Fibroblast of skin of back (primary cell): ENCODE results near the gene KBTBD6. TPM values are rescaled to one million over a fixed set of nuclear protein-coding genes. Genes with fewer than 3 reads are reported as not detected.
A peak's percentile ranks its signal among the peaks of the same experiment; 100 is the strongest.
"Not testable (repeated sequence)": the region's sequence is repeated elsewhere in the genome, so short reads cannot be mapped to it uniquely, and the experiment has no call there.

Experiments used
- DNase-seq: peaks from one replicate; pipeline ENCODE4 v3.0.0-alpha.2; 2013
- polyA plus RNA-seq, 2 experiments: library from polyadenylated mRNA; unstranded; fragments of 120-200 nt; gene quantifications; one replicate each; pipeline ENCODE4 v1.2.1, GENCODE V29; 2013; ENCODE audit not compliant: insufficient read length in 2 of 2

KBTBD6 gene, protein sequence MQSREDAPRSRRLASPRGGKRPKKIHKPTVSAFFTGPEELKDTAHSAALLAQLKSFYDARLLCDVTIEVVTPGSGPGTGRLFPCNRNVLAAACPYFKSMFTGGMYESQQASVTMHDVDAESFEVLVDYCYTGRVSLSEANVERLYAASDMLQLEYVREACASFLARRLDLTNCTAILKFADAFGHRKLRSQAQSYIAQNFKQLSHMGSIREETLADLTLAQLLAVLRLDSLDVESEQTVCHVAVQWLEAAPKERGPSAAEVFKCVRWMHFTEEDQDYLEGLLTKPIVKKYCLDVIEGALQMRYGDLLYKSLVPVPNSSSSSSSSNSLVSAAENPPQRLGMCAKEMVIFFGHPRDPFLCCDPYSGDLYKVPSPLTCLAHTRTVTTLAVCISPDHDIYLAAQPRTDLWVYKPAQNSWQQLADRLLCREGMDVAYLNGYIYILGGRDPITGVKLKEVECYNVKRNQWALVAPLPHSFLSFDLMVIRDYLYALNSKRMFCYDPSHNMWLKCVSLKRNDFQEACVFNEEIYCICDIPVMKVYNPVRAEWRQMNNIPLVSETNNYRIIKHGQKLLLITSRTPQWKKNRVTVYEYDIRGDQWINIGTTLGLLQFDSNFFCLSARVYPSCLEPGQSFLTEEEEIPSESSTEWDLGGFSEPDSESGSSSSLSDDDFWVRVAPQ
- polyA plus RNA-seq (2013, experiment 1 of 2; ENCODE audit: insufficient read length): 5.0 TPM
- 5.0 TPM for polyA plus RNA-seq (2013, experiment 2 of 2; ENCODE audit: insufficient read length)

DNA sequence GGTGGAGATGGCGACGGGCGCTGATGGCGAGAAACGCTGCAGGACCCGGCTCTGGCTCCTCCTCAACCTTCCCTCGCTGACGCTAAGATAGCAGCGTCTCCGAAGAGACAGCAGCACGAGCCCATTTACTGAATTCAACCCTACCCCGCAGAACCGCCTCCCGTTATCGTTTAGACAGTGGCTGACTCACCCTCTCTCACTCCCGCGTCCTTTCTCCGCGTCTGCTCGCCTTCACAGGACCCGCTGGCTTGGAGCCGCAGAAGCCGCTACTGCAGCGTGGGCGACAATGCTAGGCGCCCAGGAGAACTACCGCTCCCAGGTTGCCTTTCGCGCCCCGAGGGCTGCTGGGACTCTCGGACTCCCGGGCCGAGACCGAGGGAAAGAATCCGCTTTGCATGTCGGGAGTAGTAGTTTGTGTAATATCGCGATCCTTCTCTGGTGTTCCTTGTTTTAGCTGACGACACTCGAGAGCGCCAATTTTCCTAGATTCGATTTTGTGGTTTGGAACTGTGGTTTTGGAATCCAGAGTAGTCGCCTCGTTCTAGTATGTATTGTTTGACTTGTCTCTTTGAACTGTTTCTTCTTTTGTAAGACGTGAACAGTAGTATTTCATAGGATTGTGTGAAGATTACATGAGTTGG, at the start of gene KBTBD6:
Gene KBTBD6 (minus strand): TSS at position 291 of the 641 bp plus-strand sequence. CDS start 291 bp downstream, outside the sequence.
- DNase-seq: peak; percentile 100

DNA sequence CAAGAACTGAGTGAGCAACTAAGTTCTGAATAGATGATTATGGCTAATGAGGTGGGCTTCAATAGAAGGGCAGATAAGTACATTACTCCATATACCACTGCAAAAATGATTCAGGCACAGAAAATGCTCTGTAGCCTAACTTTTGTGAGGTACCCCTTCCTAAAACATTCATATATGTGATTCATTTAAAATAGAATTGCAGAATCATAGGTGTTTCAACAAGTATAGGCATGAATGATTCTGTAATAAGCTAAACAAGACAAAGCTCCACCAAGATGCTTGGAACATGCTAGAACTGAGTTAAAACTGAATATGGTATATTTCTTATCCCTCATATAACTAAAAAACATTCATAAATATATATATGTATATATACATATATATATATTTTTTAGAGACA, 49.6 kb upstream of the KBTBD6 start:
- no peak for DNase-seq

DNA sequence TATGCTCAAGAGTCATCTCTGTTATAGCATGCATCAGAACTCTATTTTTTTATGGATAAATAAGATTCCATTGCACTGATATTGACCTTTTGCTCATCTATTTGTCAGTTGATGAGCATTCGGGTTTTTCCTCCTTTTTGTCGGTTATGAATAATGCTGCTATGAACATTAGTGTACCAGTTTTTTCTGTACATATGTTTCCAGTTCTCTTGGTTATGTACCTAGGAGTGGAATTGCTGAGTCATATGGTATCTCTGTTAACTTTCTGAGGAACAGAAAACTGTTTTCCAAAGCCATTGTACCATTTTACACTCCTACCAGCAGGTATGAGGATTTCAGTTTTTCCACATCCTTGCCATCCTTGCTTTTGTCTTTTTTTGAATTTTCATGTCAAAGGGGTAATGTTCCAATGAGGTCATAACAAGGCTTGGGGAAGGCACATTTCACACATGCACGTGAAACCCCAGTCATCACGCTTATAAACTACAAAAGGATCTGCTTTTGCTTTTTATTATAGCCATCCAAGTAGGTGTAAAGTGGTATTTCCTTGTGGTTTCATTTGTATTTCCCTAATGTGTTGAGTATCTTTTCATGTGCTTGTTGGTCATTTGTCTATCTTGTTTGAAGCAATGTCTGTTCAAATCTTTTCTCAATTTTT, 47.1 kb upstream of the KBTBD6 start:
- DNase-seq: peak; percentile 53

DNA sequence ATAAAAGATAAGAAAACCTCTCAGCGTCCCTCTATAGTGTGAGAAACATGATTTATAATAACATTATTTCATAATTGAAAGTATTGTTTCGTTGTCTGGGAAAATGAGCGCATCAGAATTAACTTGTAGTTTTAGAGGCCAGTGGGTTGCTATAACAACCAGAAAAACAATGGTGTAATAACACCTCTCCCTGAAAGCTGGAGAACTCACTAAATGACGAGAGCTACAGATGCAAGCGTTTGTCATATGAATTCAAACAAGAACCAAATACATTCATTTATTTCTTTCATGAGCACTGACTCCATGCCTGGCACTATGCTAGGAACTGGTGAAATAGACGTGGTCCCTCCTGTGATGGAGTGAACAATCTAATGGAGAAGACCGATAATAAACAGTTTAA, 45.4 kb upstream of the KBTBD6 start:
- DNase-seq: no peak

DNA sequence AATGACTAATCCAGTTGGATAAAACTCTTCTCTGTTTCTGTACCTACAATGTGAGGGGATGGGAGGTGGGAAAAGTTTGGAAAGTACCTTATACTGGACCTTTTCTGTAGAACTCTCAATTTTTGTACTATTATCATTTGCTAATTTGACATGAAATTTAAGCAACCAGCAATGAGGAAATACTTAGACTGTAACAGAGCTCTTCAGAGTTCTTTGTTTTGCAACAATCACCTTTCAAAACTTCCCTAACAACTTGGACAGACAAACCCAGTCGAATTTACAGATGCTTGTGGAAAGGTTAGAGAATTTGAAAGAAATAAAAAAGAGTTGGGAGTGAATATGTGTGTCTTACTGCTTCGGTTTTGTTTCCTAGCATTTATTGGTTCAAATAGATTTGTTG, 45.0 kb upstream of the KBTBD6 start:
- DNase-seq: no peak

DNA sequence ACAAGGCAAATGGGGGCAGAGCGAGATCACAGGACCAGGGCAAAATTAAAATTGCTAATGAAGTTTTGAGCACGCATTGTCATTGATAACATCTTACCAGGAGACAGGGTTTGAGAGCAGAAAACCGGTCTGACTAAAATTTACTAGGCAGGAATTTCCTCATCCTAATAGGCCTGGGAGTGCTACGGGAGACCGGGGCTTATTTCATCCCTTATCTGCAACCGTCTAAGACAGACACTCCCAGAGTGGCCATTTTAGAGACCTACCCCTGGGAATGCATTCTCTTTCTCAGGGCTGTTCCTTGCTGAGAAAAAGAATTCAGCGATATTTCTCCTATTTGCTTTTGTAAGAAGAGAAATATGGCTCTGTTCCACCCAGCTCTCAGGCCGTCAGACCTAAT, 43.0 kb upstream of the KBTBD6 start:
- not testable (repeated sequence) for DNase-seq

DNA sequence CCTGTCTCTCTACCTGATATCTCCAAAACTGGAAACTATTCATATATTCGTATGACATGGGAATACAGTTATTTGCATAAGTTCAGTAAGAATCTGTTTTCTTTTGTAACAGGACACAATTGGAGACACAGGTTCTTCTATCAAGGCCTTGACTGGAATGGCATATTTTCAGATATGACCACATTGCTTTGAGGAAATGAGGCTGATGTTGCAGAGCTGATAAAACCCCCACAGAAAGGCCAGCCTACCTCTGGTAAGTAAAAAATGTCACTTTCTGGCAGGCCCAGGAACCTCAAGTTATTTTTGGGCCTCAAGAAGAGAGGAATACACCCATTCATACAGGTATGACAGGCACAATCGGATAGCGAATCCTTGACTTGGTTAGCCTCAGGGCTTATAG, 29.5 kb upstream of the KBTBD6 start:
- no peak for DNase-seq

DNA sequence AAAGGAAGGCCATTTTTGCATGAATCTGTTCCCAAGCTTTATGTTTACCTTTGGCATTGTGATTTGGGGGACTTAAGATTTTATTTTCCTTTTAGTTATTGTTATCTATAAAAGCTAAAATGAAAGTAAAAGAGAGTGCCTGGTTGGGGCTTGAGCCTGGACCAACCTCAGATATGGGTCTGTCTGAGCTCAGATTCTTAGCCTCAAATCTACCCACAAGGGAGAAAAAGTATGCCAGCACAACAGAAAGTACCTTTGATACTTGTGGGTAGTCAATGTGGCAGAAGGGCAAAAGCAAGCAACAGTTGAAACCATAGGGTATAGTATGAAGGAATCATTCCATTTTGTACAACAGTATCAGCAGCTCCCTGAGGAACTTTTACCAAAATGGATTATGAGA, 26.6 kb upstream of the KBTBD6 start:
- DNase-seq: no peak

DNA sequence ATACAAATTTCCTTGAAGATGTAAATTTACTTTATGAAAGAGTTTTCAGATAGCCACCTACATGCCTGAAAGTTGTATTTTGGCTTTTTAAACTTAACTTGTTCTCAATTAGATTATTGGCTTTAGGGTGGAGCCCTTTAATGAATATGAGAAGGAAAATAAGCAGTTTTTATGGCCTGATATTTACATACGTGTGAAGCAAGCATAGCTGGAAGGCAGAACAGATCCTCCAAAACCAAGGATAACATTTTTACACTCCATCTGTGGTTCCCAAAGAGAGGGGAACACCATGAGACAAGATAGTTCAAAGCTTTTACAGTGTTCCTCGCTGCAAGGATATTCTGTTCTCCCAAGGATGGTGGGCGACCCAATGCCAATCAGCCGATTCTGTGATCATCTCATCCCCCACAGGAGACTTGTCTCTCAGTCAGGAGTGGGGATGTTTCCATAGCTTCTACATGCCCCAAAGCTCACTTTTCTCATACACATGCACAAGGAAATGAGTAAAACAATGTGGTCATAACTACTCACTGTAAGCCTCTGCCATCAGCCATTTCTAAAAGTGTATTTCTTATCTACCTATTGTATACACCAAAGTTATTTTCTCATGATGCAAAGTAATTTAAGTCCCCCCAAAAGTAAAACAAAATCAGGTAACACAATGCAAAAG, 24.6 kb upstream of the KBTBD6 start:
- DNase-seq: no peak

DNA sequence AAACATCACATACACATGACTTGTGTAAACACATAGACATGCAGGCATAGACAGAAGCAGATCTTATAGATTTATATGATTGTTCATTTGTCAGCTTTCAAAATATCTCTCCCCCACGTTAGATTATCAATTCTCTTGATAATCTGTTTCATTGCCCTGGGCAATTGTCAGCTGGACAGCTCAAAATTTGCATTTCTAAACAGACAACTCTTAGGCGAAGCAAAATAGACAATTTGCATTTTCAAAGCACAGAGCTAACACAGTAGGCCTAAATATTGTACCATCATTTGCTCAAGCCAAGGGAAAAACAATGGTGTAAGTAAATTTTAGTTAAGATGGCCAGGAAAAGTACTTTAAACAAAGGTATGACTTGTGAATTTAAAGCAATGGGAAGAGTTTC, 24.0 kb upstream of the KBTBD6 start:
- no peak for DNase-seq

DNA sequence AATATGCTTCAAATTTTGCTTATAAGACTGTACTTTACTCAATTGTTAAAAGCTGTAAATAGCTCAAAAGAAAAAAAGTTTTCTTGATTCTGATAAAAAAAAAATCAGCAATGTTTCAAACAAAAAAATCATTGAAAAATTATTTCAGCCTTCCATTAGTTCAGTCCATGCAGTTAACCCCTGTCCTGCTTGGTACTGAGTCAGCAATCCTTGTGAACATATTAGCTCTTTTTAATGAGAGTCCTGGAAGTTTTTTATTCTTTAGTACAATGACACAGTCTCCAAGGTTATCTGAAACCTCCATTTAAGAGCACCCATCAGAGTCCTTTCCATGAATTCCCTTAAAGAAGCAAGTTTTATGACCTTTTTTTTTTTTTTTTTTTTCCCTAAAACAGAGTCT, 21.4 kb upstream of the KBTBD6 start:
- DNase-seq: no peak

DNA sequence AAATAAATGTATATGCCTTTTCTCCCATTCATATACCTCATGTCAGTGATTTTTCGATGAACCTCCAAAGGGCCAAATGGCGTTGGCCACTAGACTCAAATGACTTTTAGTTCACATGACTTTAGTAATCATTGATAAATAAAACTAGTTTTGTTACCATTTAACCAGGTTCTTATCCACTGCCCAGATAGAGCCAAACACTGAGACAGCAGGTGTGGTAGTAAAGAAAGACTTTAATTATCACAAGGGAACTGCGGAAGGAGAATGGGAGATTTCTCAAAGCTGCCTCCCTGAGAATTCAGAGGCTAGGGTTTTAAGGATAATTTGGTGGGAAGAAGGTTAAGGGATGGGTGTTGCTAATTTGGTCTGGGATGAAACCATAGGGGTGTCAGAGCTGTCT, 19.4 kb upstream of the KBTBD6 start:
- DNase-seq: no peak

DNA sequence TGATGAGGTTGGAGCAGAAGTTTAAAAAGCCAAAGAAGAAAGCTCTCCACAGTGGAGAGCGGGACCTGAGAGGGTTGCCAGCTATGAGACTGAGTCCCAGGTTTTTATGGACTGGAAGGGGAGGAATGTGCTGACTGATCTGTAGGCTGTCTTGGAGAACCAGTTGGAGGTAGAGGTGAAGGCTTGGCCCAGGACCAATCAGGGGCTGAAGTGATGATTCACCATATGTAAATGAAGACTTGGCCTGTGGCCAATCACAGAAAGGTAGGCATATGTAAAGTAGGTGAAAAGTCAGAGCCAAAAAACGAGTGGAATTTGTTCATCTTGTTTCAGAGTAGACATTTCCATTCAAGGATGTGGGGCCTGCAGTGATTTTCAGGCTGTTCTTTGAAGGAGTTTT, 17.5 kb upstream of the KBTBD6 start:
- DNase-seq: no peak

DNA sequence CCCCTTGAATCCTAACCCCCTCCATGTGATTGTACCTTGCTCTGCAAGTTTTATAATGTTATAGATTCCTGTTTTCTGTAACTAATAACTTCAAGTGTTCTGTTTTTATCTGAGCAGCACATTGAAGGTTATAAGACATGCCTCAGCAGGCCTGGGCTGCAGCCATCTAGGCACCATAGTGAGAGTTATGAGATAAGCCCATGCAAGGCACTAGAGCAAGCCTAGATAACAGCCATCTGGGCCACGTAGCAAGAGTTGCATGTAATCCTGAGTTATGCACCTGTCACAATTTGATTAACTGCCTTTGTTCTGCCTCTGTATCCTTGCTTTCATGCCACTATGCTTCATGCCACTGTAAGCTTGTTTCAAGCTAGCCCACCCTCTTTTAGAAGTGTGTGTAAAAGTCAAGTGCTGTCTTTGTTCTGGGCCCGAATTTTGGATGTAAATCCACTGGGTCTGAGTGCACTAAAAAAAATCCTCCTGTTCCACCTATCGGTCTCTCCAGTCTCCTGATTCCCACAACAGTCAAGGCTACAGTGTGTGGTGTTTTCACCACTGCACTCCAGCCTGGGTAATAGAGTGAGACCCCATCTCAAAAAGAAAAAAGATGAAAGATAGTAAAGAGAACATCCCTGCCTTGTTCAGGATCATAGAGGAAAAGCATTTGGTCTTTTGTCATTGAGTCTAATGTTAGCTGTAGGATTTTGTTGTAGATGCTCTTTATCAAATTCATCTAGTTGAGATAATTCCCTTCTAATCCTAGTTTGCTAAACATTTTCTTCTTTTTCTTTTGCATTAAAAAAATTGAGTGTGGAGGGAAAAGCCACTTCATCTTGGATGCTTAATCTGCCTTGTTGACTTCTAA, 16.0 kb upstream of the KBTBD6 start:
- DNase-seq: no peak

DNA sequence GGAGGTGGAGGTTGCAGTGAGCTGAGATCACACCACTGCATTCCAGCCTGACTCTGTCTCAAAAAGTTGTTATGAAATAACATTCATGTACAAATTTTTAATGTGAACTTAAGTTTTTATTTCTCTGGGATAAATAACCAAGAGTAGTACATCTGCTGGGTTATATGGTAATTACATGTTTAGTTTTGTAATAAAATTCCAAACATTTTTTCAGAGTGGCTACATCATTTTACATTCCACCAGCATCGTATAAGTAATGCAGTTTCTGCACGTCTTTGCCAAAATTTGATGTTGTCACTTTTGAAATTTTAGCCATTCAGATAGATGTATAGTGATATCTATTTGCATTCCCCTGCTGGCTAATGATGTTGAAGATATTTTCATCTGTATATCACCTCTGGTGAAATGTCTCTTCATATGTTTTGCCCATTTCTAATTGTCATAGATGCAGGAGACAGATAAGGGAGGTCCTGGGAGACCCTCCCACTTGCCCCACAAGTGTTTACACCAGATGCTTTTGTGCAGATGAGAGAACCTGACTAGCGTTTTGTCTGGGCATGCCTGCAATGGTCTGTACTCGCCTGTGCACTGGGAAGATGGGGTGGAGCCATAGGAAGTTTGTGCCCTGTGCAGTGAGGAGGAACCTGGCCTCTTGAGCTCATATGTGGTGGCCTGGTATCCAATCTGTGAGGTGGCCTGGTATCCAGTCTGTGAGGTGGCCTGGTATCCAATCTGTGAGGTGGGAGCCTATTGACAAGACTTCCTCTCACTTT, 12.7 kb upstream of the KBTBD6 start:
- DNase-seq: peak; percentile 62

DNA sequence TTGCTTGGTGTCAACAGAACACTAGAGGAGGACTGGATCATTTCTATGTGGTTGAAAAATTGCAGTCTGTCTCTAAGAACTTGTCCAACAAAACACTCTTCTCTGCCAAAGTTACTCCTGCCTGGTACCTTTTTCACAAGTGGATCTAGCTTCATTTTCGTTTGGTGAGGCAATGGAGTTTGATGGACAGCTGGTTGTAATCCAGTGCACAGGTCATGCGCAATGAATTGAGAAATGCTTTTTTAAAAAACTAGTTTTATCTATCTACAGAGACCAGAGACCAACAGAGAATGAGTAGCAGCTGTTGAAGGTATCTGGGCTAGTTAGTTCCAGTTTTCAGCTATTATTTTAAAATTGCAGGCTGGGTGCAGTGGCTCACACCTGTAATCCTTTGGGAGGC, 12.0 kb upstream of the KBTBD6 start:
- no peak for DNase-seq

DNA sequence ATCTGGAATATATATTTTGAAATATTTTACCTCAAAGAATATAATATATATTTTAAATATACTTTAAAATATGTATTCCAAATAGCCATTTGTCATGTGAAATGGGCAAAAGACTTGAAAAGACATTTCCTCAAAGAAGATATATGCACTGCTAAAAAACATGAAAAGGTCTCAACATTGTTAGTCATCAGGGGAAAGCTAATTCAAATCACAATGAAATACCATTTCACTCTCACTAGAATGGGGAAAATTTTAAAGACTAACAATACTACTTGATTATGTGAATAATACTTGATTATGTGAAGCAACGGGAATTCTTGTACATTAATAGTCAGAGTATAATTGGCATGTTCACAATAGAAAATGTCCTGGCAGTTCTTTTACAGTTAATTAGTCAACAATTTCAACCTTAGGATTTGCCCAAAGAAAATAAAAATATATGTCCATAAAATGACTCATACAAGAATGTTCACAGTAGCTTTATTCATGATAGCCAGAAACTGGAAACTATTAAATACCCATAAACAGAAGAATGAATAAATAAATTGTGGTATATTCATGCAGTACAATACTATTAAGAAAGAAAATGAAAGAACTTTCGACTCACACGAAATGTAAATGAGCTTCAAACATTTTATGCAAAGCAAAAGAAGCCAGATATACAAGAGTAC, 6.8 kb upstream of the KBTBD6 start:
- DNase-seq: no peak

DNA sequence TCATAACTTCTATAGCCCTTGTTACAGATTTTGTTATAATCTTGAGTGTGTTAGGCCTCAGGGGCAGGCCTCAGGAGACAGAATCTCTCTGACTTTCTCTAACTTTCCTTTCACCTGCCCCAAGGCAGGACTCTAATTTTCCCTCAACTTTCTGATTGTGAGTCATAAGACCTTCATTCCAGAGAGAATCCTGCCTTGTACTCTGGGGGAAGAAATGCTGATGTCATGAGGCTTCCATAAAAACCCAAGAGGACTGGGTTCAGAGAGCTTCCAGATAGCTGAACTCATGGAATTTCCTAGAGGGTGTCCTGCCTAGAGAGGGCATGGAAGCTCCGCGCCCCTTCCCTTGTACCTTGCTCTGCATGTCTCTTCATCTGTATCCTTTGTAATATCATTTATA, 5.3 kb upstream of the KBTBD6 start:
- peak; percentile 64 for DNase-seq

DNA sequence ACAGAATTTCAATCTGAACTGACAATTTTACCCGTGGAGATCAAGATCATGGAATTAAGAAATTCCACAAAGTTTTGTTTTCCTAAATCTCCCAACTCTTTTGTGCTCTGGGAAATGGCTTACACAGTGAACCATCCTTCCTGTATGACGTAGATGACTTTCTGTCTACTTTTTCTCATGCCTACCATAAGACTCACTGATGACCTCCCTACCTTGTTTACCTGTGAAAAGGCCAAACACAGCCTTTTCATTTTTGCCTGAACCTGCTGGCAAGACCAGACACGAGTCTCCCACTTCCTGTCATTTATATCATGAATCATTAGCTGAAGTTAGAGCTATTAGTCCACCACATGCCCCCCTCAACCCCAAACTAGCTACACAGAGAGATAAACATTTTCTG, 4.6 kb upstream of the KBTBD6 start:
- no peak for DNase-seq
